Right lobe of liver (tissue), 6 donors: Measurements from ENCODE around the gene CCDC158. TPM values are rescaled to one million over a fixed set of nuclear protein-coding genes. Genes with fewer than 3 reads are reported as not detected.

Source experiments
- ATAC-seq, 4 donors: fragments of 200-7000 bp; cut with Tn5 transposase; one replicate each; pipeline ENCODE4 v1.9.1; 2020; ENCODE audit warnings: mild to moderate bottlenecking in 4 of 4, moderate library complexity in 4 of 4
- DNase-seq, 3 donors: peaks; one replicate each; pipeline ENCODE4 v3.0.0-alpha.2; 2020
- H3K27ac ChIP-seq, 3 donors: fragments of 200-600 bp; one replicate each; pipeline ENCODE4 v1.8.0; 2022
- H3K27me3 ChIP-seq, 2 donors: fragments of 200-600 bp; one replicate each; pipeline ENCODE4 v1.8.0; 2022
- H3K36me3 ChIP-seq, 4 donors: fragments of 200-600 bp; sonication (generic) in 1 of 4; one replicate each; pipeline versions ENCODE4 v1.5.1 to v1.8.0; 2017 to 2022; ENCODE audit warnings: control low read depth in 1 of 4
- H3K4me1 ChIP-seq, 4 donors: fragments of 200-600 bp; sonication (generic) in 1 of 4; one replicate each; pipeline versions ENCODE4 v1.5.1 to v1.8.0; 2017 to 2022; ENCODE audit warnings: control low read depth in 1 of 4
- H3K4me3 ChIP-seq, 3 donors: fragments of 200-600 bp; one replicate each; pipeline ENCODE4 v1.8.0; 2022
- H3K9me3 ChIP-seq, 4 donors: fragments of 200-600 bp; sonication (generic) in 1 of 4; one replicate each; pipeline versions ENCODE4 v1.5.1 to v1.8.0; 2017 to 2022; ENCODE audit warnings: control low read depth in 1 of 4
- CTCF ChIP-seq, 4 donors: fragments of 200-600 bp in 3 of 4; fragments of 450-650 bp in 1 of 4; IDR thresholded peaks; one replicate each; pipeline versions ENCODE4 v1.5.1 to v1.8.0; 2016 to 2022; ENCODE audit warnings: antibody characterized with exemption in 4 of 4, mild to moderate bottlenecking in 2 of 4
- POLR2A ChIP-seq: fragments of 450-650 bp; IDR thresholded peaks from one replicate; pipeline ENCODE4 v1.6.1; 2017; ENCODE audit warnings: antibody characterized with exemption, mild to moderate bottlenecking
- WGBS: methylation state at CpG from one replicate; pipeline ENCODE4 v1.1.6; 2018; ENCODE audit warnings: low coverage, low lambda C conversion rate; ENCODE audit not compliant: insufficient coverage; ENCODE audit errors: missing lambda C conversion rate; 5-methylcytosine and 5-hydroxymethylcytosine counted together
- intact Hi-C, 2 donors: fragments of 100-400 bp; cut with DNase I; formaldehyde crosslinking; loops; one replicate each; pipeline versions ENCODE4 v1.11.2 to v1.14.1; 2022
- total RNA-seq, 6 experiments: library from RNA; depleted of rRNA in 2 of 6; stranded (reverse); fragments of >200 nt in 2 of 6; fragmentation: NEBNext Ultra II Directional in 3 of 6; extraction: Animal tissue kit (Norgen Biotek cat#: 25700) in 3 of 6; gene quantifications; one replicate each; pipeline versions ENCODE4 v1.1.0 to v1.2.4, GENCODE V29; 2016 to 2023
- donor health status: DM: no; HTN: yes; CAD: no.
- donor health status: DM: no; HTN: no; CAD: no.
- donor health status: DM: no; HTN: no; CAD: no.
- donor health status: DM: no; HTN: yes; CAD: no.
- donor health status: DM: no; HTN: yes; CAD: no.

The CCDC158 gene
- total RNA-seq, 6 experiments from 2014 or later = 0.51 to 2.9 (median 1.3) TPM

- DNase-seq = no peak
- no peak overlapping the region for H3K27ac ChIP-seq
These were observed 13.4 kb downstream of the CCDC158 start for GRCh38 chr4:76407440-76408119.

GRCh38 chr4:76406081-76406480 is 14.9 kb downstream of the CCDC158 start:
- WGBS = 84% methylated on average over 5 of the region's 5 CpGs
- H3K27me3 ChIP-seq = no peaks in the 10 kb centered on the region
- TF ChIP-seq CTCF (IDR thresholded peaks at IDR 0.05) (no peak), POLR2A (no peak)
- DNase-seq (no peak), ATAC-seq (no peak)
- no peaks in the 10 kb centered on the region for H3K4me1 ChIP-seq
- H3K27ac ChIP-seq = no peak overlapping the region
- no peaks in the 10 kb centered on the region for H3K36me3 ChIP-seq
- no peaks in the 10 kb centered on the region for H3K9me3 ChIP-seq
- intact Hi-C loops = no loop called here
- H3K4me3 ChIP-seq = no peak overlapping the region

More at GRCh38 chr4:76407440-76408119, 13.4 kb downstream of the CCDC158 start:
- H3K4me1 ChIP-seq = no peaks in the 10 kb centered on the region
- TF ChIP-seq CTCF (IDR thresholded peaks at IDR 0.05) = no peak
- TF ChIP-seq POLR2A = no peak
- H3K36me3 ChIP-seq = no peaks in the 10 kb centered on the region
- H3K4me3 ChIP-seq = no peak overlapping the region
- no peaks in the 10 kb centered on the region for H3K9me3 ChIP-seq
- no peaks in the 10 kb centered on the region for H3K27me3 ChIP-seq
- WGBS = 43% methylated on average over 5 of the region's 5 CpGs
- intact Hi-C loops = no loop called here
- ATAC-seq = no peak

- Histone ChIP-seq H3K4me1 (no peaks in the 10 kb centered on the region), H3K36me3 (no peaks in the 10 kb centered on the region), H3K27ac (no peak overlapping the region), H3K9me3 (no peaks in the 10 kb centered on the region), H3K27me3 (no peaks in the 10 kb centered on the region), H3K4me3 (no peak overlapping the region)
- TF ChIP-seq POLR2A (no peak), CTCF (IDR thresholded peaks at IDR 0.05) (no peak)
- 61% methylated on average over 3 of the region's 3 CpGs for WGBS
- ATAC-seq (no peak), DNase-seq (no peak)
- intact Hi-C loops = no loop called here
These were observed 19.3 kb downstream of the CCDC158 start for GRCh38 chr4:76401654-76402053.

GRCh38 chr4:76388160-76388908 is 32.6 kb downstream of the CCDC158 start:
- no peak overlapping the region for H3K4me3 ChIP-seq
- no peaks in the 10 kb centered on the region for H3K9me3 ChIP-seq
- DNase-seq (peak in 2 of 3 donors; percentile 70 to 76), ATAC-seq (peak; percentile 50 to 82 (median 78))
- WGBS = 68% methylated on average over 2 of the region's 3 CpGs
- no peaks in the 10 kb centered on the region for H3K27me3 ChIP-seq
- peaks cover 0 to 23% (median 0%) of the 10 kb centered on the region in 4 donors for H3K4me1 ChIP-seq
- H3K36me3 ChIP-seq = no peaks in the 10 kb centered on the region
- TF ChIP-seq POLR2A (no peak), CTCF (IDR thresholded peaks at IDR 0.05) (no peak)
- H3K27ac ChIP-seq = peak overlapping the region in 1 of 3 donors; percentile 55
- intact Hi-C loops = no loop called here
